ENCODE data around the gene SOX4. TPM values are rescaled to one million over a fixed set of nuclear protein-coding genes. Genes with fewer than 3 reads are reported as not detected.

The SOX4 gene
- total and polyA plus RNA-seq, 2 donors (not counting 1 experiment from before 2014, with no cell fraction given), result 3.5 to 5.0 TPM

DNA sequence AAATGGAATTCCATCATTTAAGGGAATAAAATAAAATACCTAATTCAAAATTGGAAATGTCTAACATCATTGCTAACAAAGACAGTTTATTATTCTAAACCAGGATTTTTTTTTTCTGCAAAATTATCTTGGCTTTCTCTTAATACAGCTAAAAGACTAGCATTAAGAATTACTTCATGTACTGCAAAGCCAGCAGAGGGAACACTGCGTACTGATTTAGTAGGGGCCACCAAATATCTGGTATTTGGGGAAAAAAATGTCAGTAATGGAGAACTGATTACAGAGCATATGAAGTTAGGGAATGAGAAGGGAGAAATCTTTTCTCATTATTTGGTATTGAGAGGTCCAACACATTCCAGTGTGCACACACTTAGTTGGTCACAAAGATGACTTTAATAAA, 3.2 kb upstream of the SOX4 start:
- Mint-ChIP-seq H3K4me1 (peaks cover 17% of the 10 kb centered on the region), H3K27me3 (peaks cover 3% of the 10 kb centered on the region), H3K27ac (no peak overlapping the region), H3K9me3 (ENCODE audit: insufficient read depth) (no peaks in the 10 kb centered on the region), H3K4me3 (peak overlapping the region; percentile 98)
- Histone ChIP-seq H3K27me3 (replicated peaks in 1 of 4; ENCODE audit: control extremely low read depth in 1 of 4, control insufficient read depth in 3 of 4, insufficient read depth in 4 of 4, low read length in 3 of 4) (peaks cover 0 to 7% (median 0%) of the 10 kb centered on the region in 4 experiments), H2AFZ (ENCODE audit: insufficient read depth, low read depth, low read length, poor library complexity, severe bottlenecking) (no peak overlapping the region), H3K4me1 (ENCODE audit: control insufficient read depth in 2 of 2, insufficient read depth in 2 of 2, low read length in 2 of 2) (peaks cover 12 to 27% of the 10 kb centered on the region in 2 donors), H3K4me3 (ENCODE audit: control extremely low read depth in 1 of 5, extremely low read depth in 1 of 5, insufficient read depth in 1 of 5, low read depth in 2 of 5, low read length in 4 of 5) (no peak overlapping the region), H4K20me1 (ENCODE audit: control insufficient read depth, insufficient read depth, low read length, poor library complexity, severe bottlenecking) (no peaks in the 10 kb centered on the region), H3K9ac (ENCODE audit: low read length) (no peak overlapping the region), H3K36me3 (replicated peaks in 1 of 2; ENCODE audit: control extremely low read depth in 1 of 2, control insufficient read depth in 1 of 2, extremely low read depth in 1 of 2, insufficient read depth in 2 of 2, low read length in 1 of 2) (no peaks in the 10 kb centered on the region), H3K79me2 (ENCODE audit: control insufficient read depth, insufficient read depth, low read length) (no peaks in the 10 kb centered on the region), H3K4me2 (replicated peaks; ENCODE audit: low read depth, low read length, poor library complexity, severe bottlenecking) (no peak overlapping the region), H3K27ac (ENCODE audit: low read length in 2 of 2) (no peak overlapping the region), H3K9me3 (ENCODE audit: control extremely low read depth in 1 of 3, control insufficient read depth in 2 of 3, insufficient read depth in 1 of 3, low read length in 2 of 3) (no peaks in the 10 kb centered on the region)
- TF ChIP-seq, protein P1, sequence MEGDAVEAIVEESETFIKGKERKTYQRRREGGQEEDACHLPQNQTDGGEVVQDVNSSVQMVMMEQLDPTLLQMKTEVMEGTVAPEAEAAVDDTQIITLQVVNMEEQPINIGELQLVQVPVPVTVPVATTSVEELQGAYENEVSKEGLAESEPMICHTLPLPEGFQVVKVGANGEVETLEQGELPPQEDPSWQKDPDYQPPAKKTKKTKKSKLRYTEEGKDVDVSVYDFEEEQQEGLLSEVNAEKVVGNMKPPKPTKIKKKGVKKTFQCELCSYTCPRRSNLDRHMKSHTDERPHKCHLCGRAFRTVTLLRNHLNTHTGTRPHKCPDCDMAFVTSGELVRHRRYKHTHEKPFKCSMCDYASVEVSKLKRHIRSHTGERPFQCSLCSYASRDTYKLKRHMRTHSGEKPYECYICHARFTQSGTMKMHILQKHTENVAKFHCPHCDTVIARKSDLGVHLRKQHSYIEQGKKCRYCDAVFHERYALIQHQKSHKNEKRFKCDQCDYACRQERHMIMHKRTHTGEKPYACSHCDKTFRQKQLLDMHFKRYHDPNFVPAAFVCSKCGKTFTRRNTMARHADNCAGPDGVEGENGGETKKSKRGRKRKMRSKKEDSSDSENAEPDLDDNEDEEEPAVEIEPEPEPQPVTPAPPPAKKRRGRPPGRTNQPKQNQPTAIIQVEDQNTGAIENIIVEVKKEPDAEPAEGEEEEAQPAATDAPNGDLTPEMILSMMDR (IDR thresholded peaks at IDR 0.05), result no peak
- TF ChIP-seq EZH2 (IDR thresholded peaks at IDR 0.05; ENCODE audit: borderline replicate concordance, insufficient read depth, low read depth, low read length, poor library complexity, severe bottlenecking), result no peak
- 50% methylated on average over 1 of the region's 1 CpG for WGBS (ENCODE audit: insufficient coverage)
- ATAC-seq (ENCODE audit: low read depth) (no peak), DNase-seq (no peak)
- ChIA-PET CTCF (interaction anchor here (5.1 kb wide), 1 partner anchor 1025 kb away, joined by 106 read pairs; no protein-coding TSS in a partner anchor), POLR2A (no interaction called here)
- intact Hi-C loops (cut with micrococcal nuclease), result no loop called here

DNA sequence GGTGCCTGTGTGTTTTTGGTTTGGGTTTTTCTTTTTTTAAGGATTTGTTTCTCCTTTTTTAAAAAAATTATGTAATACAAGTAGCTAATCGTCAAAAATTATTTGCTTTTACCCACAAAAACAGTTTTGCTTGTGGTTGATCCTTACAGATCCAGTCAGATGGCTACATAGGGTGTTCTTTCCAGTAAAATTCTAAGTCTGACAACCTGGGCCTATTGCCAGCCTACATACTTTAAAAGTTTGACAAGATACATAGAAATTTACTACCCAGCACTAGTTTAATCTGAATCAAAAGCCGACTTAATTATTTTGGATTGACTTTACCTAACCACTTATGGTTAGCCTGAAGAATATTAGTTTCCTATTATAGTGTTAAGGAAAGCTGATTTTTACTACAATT, 2.1 kb upstream of the SOX4 start:
- intact Hi-C loops (cut with micrococcal nuclease), result no loop called here
- Histone ChIP-seq H3K79me2 (ENCODE audit: control insufficient read depth, insufficient read depth, low read length) (peaks cover 8% of the 10 kb centered on the region), H3K4me1 (ENCODE audit: control insufficient read depth in 2 of 2, insufficient read depth in 2 of 2, low read length in 2 of 2) (peaks cover 16 to 37% of the 10 kb centered on the region in 2 donors), H3K36me3 (replicated peaks in 1 of 2; ENCODE audit: control extremely low read depth in 1 of 2, control insufficient read depth in 1 of 2, extremely low read depth in 1 of 2, insufficient read depth in 2 of 2, low read length in 1 of 2) (no peaks in the 10 kb centered on the region), H3K9me3 (ENCODE audit: control extremely low read depth in 1 of 3, control insufficient read depth in 2 of 3, insufficient read depth in 1 of 3, low read length in 2 of 3) (no peaks in the 10 kb centered on the region), H3K9ac (ENCODE audit: low read length) (no peak overlapping the region), H2AFZ (ENCODE audit: insufficient read depth, low read depth, low read length, poor library complexity, severe bottlenecking) (no peak overlapping the region), H4K20me1 (ENCODE audit: control insufficient read depth, insufficient read depth, low read length, poor library complexity, severe bottlenecking) (no peaks in the 10 kb centered on the region), H3K4me2 (replicated peaks; ENCODE audit: low read depth, low read length, poor library complexity, severe bottlenecking) (no peak overlapping the region), H3K27me3 (replicated peaks in 1 of 4; ENCODE audit: control extremely low read depth in 1 of 4, control insufficient read depth in 3 of 4, insufficient read depth in 4 of 4, low read length in 3 of 4) (peaks cover 0 to 12% (median 0%) of the 10 kb centered on the region in 4 experiments), H3K4me3 (ENCODE audit: control extremely low read depth in 1 of 5, extremely low read depth in 1 of 5, insufficient read depth in 1 of 5, low read depth in 2 of 5, low read length in 4 of 5) (no peak overlapping the region), H3K27ac (ENCODE audit: low read length in 2 of 2) (no peak overlapping the region)
- ChIA-PET CTCF (interaction anchor here (1.3 to 5.1 kb wide), 4 partner anchors 23 to 1031 kb away, joined by 3 to 106 read pairs (median 26); no protein-coding TSS in a partner anchor), POLR2A (no interaction called here)
- Mint-ChIP-seq H3K27me3 (peaks cover 3% of the 10 kb centered on the region), H3K4me1 (peaks cover 20% of the 10 kb centered on the region), H3K27ac (no peak overlapping the region), H3K9me3 (ENCODE audit: insufficient read depth) (no peaks in the 10 kb centered on the region), H3K4me3 (no peak overlapping the region)
- TF ChIP-seq EZH2 (IDR thresholded peaks at IDR 0.05; ENCODE audit: borderline replicate concordance, insufficient read depth, low read depth, low read length, poor library complexity, severe bottlenecking), result no peak
- TF ChIP-seq, protein P1 (IDR thresholded peaks at IDR 0.05), result no peak
- no peak for DNase-seq
- ATAC-seq (ENCODE audit: low read depth), result no peak
- WGBS (ENCODE audit: insufficient coverage), result no CpG with 5 or more reads among the region's 2 CpGs

Measured in B cell (primary cell).